Erythroblast (primary cell): ENCODE data around the gene ARL16.

Experiments
- GATA1 ChIP-seq: IDR thresholded peaks from 2 replicates; pipeline ENCODE4 v1.6.1; 2011; ENCODE audit warnings: low read depth, mild to moderate bottlenecking, control low read depth, low read length, moderate library complexity
- POLR2A ChIP-seq: IDR thresholded peaks from 2 replicates; pipeline ENCODE4 v1.6.1; 2011; ENCODE audit warnings: mild to moderate bottlenecking, low read length

DNA sequence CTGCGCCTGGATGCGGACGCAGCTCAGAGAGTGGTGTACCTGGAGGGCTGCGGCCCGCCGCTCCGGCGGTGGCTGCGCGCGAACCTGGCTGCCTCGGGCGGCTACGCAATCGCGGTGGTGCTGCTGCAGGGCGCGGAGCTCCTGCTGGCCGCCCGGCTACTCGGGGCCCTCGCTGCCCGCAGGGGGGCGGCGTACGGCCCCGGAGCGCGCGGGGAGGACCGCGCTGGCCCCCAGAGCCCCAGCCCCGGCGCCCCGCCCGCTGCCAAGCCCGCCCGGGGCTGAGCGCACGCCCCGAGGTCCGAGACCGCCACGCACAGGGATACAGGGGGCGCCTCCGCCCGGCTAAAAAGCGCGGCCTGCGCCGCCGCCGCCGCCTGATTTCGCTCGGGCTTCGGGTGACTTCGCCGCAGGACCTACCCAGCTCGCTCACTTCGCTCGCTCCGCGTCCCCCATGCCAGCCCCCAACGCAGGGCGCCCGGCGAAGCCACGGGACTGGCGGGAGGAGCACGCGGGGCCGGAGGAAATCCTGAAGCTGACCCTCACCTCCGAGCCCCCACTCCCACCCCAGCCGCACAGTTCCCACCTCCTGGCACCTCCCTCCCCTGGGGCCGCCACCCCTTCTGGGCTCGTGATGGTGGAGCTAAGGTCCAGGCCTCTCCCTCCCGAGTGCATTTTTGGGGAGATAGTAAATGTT lies 35.4 kb downstream of the ARL16 start:
- no peak for TF ChIP-seq POLR2A
- TF ChIP-seq GATA1: no peak
